SU-DHL-6 (cell line): ENCODE data around the gene HTR6.

Experiments
- CTCF ChIP-seq: fragments of 200-600 bp; sonication (generic); IDR thresholded peaks from one replicate; pipeline ENCODE4 v1.5.1; 2017; ENCODE audit warnings: antibody characterized with exemption, mild to moderate bottlenecking, low read length, moderate library complexity; ENCODE audit not compliant: insufficient read depth, poor library complexity, severe bottlenecking
- EZH2phosphoT487 ChIP-seq: fragments of 200-600 bp; sonication (generic), shearing (Covaris generic); conservative IDR thresholded peaks from 2 replicates; pipeline ENCODE4 v1.6.1; 2018; ENCODE audit warnings: mild to moderate bottlenecking, antibody characterized with exemption, low read length, moderate library complexity, mixed read lengths

GRCh38 chr1:19678493-19678892 is 13.8 kb downstream of the HTR6 start:
- TF ChIP-seq EZH2phosphoT487, result no peak
- TF ChIP-seq CTCF, result no peak
